ENCODE measurements around the gene TCF12. TPM values are rescaled to one million over a fixed set of nuclear protein-coding genes. Genes with fewer than 3 reads are reported as not detected.

Gene TCF12
- total and polyA plus RNA-seq, 5 donors from 2014 or later: 45.7 to 83.7 (median 68.2) TPM

DNA sequence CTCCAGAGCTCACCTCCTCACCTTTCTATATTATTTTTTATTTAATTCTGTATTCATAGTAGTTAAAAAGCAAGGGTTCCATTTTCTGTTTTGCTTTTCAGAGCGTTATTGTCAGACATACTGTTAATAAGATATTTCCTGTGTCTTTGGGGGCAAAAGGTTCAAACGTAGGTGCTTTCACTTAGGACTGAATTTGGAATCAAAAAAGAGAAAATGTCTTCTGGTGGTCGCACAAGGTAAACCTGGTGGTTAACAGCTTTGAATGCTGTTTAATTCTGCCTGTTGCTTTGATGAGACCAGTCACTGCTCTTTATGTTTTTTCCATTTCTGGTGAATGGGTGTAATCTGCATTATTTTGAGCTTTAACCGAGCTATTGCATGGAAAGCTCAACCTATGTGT, 212.5 kb downstream of the TCF12 start:
- Mint-ChIP-seq H3K4me3 (peak overlapping the region in 1 of 4 donors; percentile 56), H3K27ac (no peak overlapping the region)
- no peak overlapping the region for H3K27ac ChIP-seq (ENCODE audit: insufficient read depth, low read length, poor library complexity, severe bottlenecking)

DNA sequence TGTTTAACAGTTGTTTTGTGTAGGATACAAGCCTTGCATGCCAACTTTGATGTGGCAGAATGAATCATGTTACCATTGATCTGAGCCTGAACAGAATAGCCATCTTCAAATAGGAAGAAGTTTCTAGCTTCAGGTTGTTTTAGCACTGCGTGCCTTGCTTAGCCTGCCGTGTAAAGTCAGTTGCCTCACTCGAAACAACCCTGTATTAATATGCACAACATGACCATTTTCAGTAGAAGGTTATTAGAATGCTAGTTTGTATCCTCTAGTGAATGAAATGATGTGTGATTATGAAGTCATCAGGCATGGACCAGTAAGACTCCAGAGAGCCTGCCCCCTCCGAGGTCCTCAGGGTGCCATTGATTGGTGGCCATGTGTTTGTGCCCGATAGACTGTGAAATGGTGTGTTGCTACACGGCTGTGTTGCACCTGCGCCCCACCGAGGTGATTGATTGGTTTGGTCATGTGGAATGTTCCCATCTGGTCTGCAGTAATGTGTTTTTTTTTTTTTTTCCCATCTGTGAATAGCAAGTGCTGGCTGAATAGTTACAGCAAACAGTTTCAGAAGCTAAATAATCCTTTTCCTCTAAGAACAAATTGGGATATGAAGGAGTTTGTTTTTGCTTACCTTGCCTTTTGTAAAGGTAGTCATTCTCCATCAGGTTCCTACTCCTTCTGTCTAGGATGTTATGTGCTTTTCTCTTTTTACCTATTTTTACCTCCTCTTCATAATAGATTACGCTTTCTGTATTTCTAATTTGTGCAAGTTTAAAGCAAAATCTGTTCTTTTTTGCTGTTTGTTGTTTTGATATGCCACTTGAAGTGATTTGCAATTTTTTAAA, 214.9 kb downstream of the TCF12 start:
- no peaks in the 10 kb centered on the region for H3K27me3 Mint-ChIP-seq
- peak; percentile 55 to 71 for ATAC-seq (ENCODE audit: low read depth in 2 of 2)
- peaks cover 16% of the 10 kb centered on the region for H3K4me1 ChIP-seq (ENCODE audit: control insufficient read depth, insufficient read depth, low read length, poor library complexity, severe bottlenecking)
- H3K27ac Mint-ChIP-seq: peak overlapping the region in 1 of 3 donors; percentile 27
- H3K9me3 Mint-ChIP-seq: no peaks in the 10 kb centered on the region
- DNase-seq: peak in 1 of 3 donors; percentile 40
- H3K4me1 Mint-ChIP-seq: peaks cover 43 to 68% (median 55%) of the 10 kb centered on the region in 4 donors
- H3K4me3 ChIP-seq (ENCODE audit: low read depth, low read length): no peak overlapping the region
- no peaks in the 10 kb centered on the region for H3K27me3 ChIP-seq (ENCODE audit: control insufficient read depth, insufficient read depth, low read length)
- H3K36me3 Mint-ChIP-seq: peaks cover 33% of the 10 kb centered on the region
- peak overlapping the region in 1 of 4 donors; percentile 38 for H3K4me3 Mint-ChIP-seq
- H3K36me3 ChIP-seq (ENCODE audit: control insufficient read depth, insufficient read depth, low read length): peaks cover 3% of the 10 kb centered on the region
- no peaks in the 10 kb centered on the region for H3K9me3 ChIP-seq (ENCODE audit: control insufficient read depth in 2 of 2, low read length in 2 of 2)
- no peak overlapping the region for H3K27ac ChIP-seq (ENCODE audit: insufficient read depth, low read length, poor library complexity, severe bottlenecking)

More for the DNA sequence above, 212.5 kb downstream of the TCF12 start:
- Mint-ChIP-seq H3K4me1 (peaks cover 42 to 64% (median 53%) of the 10 kb centered on the region in 4 donors), H3K9me3 (peaks cover 0 to 2% (median 0%) of the 10 kb centered on the region in 7 donors), H3K36me3 (peaks cover 43% of the 10 kb centered on the region), H3K27me3 (no peaks in the 10 kb centered on the region)
- H3K9me3 ChIP-seq (ENCODE audit: control insufficient read depth in 2 of 2, low read length in 2 of 2): no peaks in the 10 kb centered on the region
- peak overlapping the region; percentile 0 for H3K4me3 ChIP-seq (ENCODE audit: low read depth, low read length)
- H3K4me1 ChIP-seq (ENCODE audit: control insufficient read depth, insufficient read depth, low read length, poor library complexity, severe bottlenecking): peaks cover 14% of the 10 kb centered on the region
- H3K27me3 ChIP-seq (ENCODE audit: control insufficient read depth, insufficient read depth, low read length): no peaks in the 10 kb centered on the region
- ATAC-seq (ENCODE audit: low read depth in 2 of 2) (no peak), DNase-seq (no peak)
- peaks cover 3% of the 10 kb centered on the region for H3K36me3 ChIP-seq (ENCODE audit: control insufficient read depth, insufficient read depth, low read length)

DNA sequence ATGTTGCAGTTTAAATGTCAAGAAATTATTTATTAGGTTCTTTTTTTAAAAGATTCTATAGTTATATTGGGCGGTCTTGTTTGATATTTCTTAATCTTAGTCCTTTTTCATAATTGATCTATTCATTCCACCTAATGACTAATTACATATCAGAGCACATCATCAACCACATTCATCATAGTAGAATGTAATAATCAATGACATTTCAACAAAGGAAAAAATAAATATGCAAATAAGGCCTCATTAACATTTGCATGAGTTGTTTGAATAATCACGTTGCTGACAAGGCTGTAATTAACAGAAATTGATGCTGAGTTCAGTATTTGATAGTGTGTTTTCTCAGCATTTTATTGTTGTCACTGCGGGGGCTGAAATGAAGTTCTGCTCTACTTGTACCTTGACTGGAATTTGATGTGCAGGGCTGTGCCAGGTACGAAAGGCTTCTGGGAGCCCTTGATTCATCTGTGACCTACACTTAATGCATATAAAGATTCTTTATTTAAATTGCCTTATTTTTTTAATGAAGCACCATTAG, 215.7 kb downstream of the TCF12 start:
- Mint-ChIP-seq H3K27me3 (no peaks in the 10 kb centered on the region), H3K4me3 (no peak overlapping the region), H3K9me3 (no peaks in the 10 kb centered on the region), H3K27ac (no peak overlapping the region), H3K4me1 (peaks cover 42 to 64% (median 52%) of the 10 kb centered on the region in 4 donors), H3K36me3 (peaks cover 26% of the 10 kb centered on the region)
- H3K27ac ChIP-seq (ENCODE audit: insufficient read depth, low read length, poor library complexity, severe bottlenecking): no peak overlapping the region
- peaks cover 3% of the 10 kb centered on the region for H3K36me3 ChIP-seq (ENCODE audit: control insufficient read depth, insufficient read depth, low read length)
- peaks cover 16% of the 10 kb centered on the region for H3K4me1 ChIP-seq (ENCODE audit: control insufficient read depth, insufficient read depth, low read length, poor library complexity, severe bottlenecking)
- no peaks in the 10 kb centered on the region for H3K9me3 ChIP-seq (ENCODE audit: control insufficient read depth in 2 of 2, low read length in 2 of 2)
- ATAC-seq (ENCODE audit: low read depth in 2 of 2) (no peak), DNase-seq (no peak)
- H3K27me3 ChIP-seq (ENCODE audit: control insufficient read depth, insufficient read depth, low read length): no peaks in the 10 kb centered on the region
- no peak overlapping the region for H3K4me3 ChIP-seq (ENCODE audit: low read depth, low read length)

DNA sequence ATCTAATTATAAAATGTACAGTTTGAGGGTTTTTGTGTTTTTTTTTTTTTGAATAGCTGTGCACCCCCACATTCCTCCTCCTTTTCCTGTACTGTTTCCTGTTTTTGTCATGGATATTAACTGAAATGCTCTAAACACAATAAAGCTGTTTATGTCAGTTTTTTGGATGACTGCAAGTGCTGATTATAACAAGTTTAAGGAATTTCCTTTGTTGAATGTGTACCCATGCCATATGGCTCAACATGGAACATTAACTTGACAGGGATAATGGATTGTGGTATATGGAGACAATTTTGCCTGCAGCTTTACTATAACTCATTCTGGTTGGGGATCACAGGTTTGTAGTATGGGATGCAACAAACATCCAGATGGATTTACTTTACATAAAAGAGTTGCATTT, 216.4 kb downstream of the TCF12 start:
- H3K4me1 Mint-ChIP-seq: peaks cover 42 to 58% (median 54%) of the 10 kb centered on the region in 4 donors
- H3K27ac Mint-ChIP-seq: no peak overlapping the region
- no peak for DNase-seq
- H3K4me3 Mint-ChIP-seq: no peak overlapping the region
- Histone ChIP-seq H3K4me1 (ENCODE audit: control insufficient read depth, insufficient read depth, low read length, poor library complexity, severe bottlenecking) (peaks cover 16% of the 10 kb centered on the region), H3K36me3 (ENCODE audit: control insufficient read depth, insufficient read depth, low read length) (peaks cover 3% of the 10 kb centered on the region), H3K27me3 (ENCODE audit: control insufficient read depth, insufficient read depth, low read length) (no peaks in the 10 kb centered on the region), H3K4me3 (ENCODE audit: low read depth, low read length) (no peak overlapping the region), H3K27ac (ENCODE audit: insufficient read depth, low read length, poor library complexity, severe bottlenecking) (no peak overlapping the region), H3K9me3 (ENCODE audit: control insufficient read depth in 2 of 2, low read length in 2 of 2) (no peaks in the 10 kb centered on the region)
- no peak for ATAC-seq (ENCODE audit: low read depth in 2 of 2)
- H3K9me3 Mint-ChIP-seq: no peaks in the 10 kb centered on the region
- peaks cover 24% of the 10 kb centered on the region for H3K36me3 Mint-ChIP-seq
- no peaks in the 10 kb centered on the region for H3K27me3 Mint-ChIP-seq

DNA sequence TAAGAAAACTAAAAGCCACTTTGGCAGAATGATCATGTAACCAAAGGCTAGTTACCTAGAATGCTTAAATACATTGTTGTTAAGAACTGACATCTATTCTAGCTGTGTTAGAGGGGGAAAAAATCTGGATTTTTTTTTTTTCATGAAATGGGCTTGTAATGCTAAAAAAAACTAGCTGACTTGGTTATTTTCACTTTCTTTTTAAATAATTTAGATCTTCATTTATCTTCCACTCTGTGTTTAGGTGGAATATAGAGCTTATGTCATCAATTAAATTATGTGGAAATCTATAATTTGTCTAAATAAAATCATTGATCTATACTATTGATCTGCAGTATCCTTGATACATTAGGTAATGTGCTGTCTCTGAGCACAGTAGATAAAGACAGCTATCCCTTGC, 217.4 kb downstream of the TCF12 start:
- Histone ChIP-seq H3K4me3 (ENCODE audit: low read depth, low read length) (no peak overlapping the region), H3K4me1 (ENCODE audit: control insufficient read depth, insufficient read depth, low read length, poor library complexity, severe bottlenecking) (peaks cover 16% of the 10 kb centered on the region), H3K27ac (ENCODE audit: insufficient read depth, low read length, poor library complexity, severe bottlenecking) (no peak overlapping the region), H3K36me3 (ENCODE audit: control insufficient read depth, insufficient read depth, low read length) (peaks cover 3% of the 10 kb centered on the region), H3K9me3 (ENCODE audit: control insufficient read depth in 2 of 2, low read length in 2 of 2) (no peaks in the 10 kb centered on the region), H3K27me3 (ENCODE audit: control insufficient read depth, insufficient read depth, low read length) (no peaks in the 10 kb centered on the region)
- H3K36me3 Mint-ChIP-seq: peaks cover 19% of the 10 kb centered on the region
- peak overlapping the region in 1 of 3 donors; percentile 45 for H3K27ac Mint-ChIP-seq
- H3K4me1 Mint-ChIP-seq: peaks cover 39 to 54% (median 48%) of the 10 kb centered on the region in 4 donors
- no peak for DNase-seq
- H3K4me3 Mint-ChIP-seq: peak overlapping the region in 1 of 4 donors; percentile 4
- no peaks in the 10 kb centered on the region for H3K9me3 Mint-ChIP-seq
- ATAC-seq (ENCODE audit: low read depth in 2 of 2): no peak
- no peaks in the 10 kb centered on the region for H3K27me3 Mint-ChIP-seq

DNA sequence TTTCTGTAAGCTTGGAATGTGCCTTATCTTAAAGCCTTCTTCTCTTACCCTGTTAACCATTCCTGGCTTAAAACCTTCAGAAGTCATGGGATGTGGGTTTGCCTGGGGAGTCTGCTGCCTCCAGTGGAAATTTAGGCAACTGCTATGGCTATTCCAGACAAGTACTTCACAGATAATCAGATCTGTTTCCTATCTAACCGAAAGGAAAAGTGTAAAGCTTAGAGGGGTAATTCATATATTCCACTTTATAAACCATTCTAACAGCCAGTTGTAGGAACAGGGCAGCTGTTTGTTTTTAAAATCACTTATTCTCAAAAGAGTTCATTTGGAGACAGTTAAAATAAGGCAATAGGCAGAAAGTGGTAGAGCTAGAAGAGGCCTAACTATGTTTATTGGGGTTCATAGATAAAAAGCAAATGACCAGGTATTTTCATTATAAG, 219.9 kb downstream of the TCF12 start:
- Mint-ChIP-seq H3K4me3 (no peak overlapping the region), H3K9me3 (no peaks in the 10 kb centered on the region), H3K4me1 (peaks cover 30 to 39% (median 33%) of the 10 kb centered on the region in 4 donors), H3K36me3 (peaks cover under 1% of the 10 kb centered on the region), H3K27me3 (no peaks in the 10 kb centered on the region), H3K27ac (no peak overlapping the region)
- peaks cover 16% of the 10 kb centered on the region for H3K4me1 ChIP-seq (ENCODE audit: control insufficient read depth, insufficient read depth, low read length, poor library complexity, severe bottlenecking)
- DNase-seq (peak in 1 of 3 donors; percentile 22), ATAC-seq (ENCODE audit: low read depth in 2 of 2) (no peak)
- no peaks in the 10 kb centered on the region for H3K9me3 ChIP-seq (ENCODE audit: control insufficient read depth in 2 of 2, low read length in 2 of 2)
- H3K27ac ChIP-seq (ENCODE audit: insufficient read depth, low read length, poor library complexity, severe bottlenecking): no peak overlapping the region
- no peaks in the 10 kb centered on the region for H3K27me3 ChIP-seq (ENCODE audit: control insufficient read depth, insufficient read depth, low read length)
- H3K36me3 ChIP-seq (ENCODE audit: control insufficient read depth, insufficient read depth, low read length): no peaks in the 10 kb centered on the region
- H3K4me3 ChIP-seq (ENCODE audit: low read depth, low read length): no peak overlapping the region

DNA sequence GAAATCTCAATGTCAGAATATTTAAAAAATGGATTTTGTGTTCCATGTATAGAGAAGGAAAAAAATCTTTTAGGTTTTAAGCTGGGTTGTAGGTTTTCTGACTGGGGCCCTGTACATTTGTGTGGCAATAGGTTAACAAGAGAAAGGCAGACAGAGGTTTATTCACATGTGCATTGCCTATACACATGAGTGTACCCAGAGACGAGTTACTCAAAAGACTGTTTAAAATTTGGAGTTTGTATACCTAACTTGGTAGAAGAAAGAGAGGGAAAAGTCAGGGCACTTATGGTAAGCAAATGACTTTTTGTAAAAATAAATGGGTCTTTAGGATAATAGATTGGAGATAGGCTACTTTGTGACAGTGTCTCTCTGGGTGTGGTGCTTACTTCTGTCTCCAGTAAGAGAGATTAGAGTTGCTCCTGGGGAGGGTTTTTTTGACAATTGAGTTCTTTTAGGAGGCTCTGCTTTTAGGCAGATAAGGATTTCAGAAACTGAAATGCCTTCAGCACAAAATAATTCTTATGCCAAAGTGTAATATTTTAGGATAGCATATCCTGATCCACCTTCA, 225.2 kb downstream of the TCF12 start:
- no peaks in the 10 kb centered on the region for H3K4me1 ChIP-seq (ENCODE audit: control insufficient read depth, insufficient read depth, low read length, poor library complexity, severe bottlenecking)
- Mint-ChIP-seq H3K27ac (peak overlapping the region in 1 of 3 donors; percentile 57), H3K4me3 (no peak overlapping the region), H3K27me3 (no peaks in the 10 kb centered on the region), H3K4me1 (peaks cover 11 to 26% (median 17%) of the 10 kb centered on the region in 4 donors), H3K36me3 (no peaks in the 10 kb centered on the region), H3K9me3 (peaks cover 0 to under 1% (median 0%) of the 10 kb centered on the region in 7 donors)
- no peaks in the 10 kb centered on the region for H3K27me3 ChIP-seq (ENCODE audit: control insufficient read depth, insufficient read depth, low read length)
- H3K9me3 ChIP-seq (ENCODE audit: control insufficient read depth in 2 of 2, low read length in 2 of 2): no peaks in the 10 kb centered on the region
- H3K4me3 ChIP-seq (ENCODE audit: low read depth, low read length): no peak overlapping the region
- H3K27ac ChIP-seq (ENCODE audit: insufficient read depth, low read length, poor library complexity, severe bottlenecking): no peak overlapping the region
- H3K36me3 ChIP-seq (ENCODE audit: control insufficient read depth, insufficient read depth, low read length): no peaks in the 10 kb centered on the region
- DNase-seq (no peak), ATAC-seq (ENCODE audit: low read depth in 2 of 2) (no peak)
